Amniotic stem cell (primary cell): ENCODE results near the gene DSN1.

Source experiments
- DNase-seq: peaks from one replicate; lab custom pipeline; 2025; lab: John Stamatoyannopoulos, UW

DSN1 gene

GRCh38 chr20:36754656-36755222 lies 18.8 kb downstream of the DSN1 start:
- DNase-seq: peak; percentile 49

GRCh38 chr20:36752582-36752981 lies 21.0 kb downstream of the DSN1 start:
- no peak for DNase-seq

- peak; percentile 87 for DNase-seq
Observed at GRCh38 chr20:36745927-36746659, 27.5 kb downstream of the DSN1 start, which contains the start of gene NDRG3. Gene NDRG3, minus strand, starts transcription at chr20:36746090. Its CDS starts 24,355 bp downstream, at chr20:36721735.

GRCh38 chr20:36745234-36745926 lies 28.2 kb downstream of the DSN1 start:
- DNase-seq: no peak

- DNase-seq: no peak
Observed at GRCh38 chr20:36744764-36745191, 28.8 kb downstream of the DSN1 start.

- DNase-seq: no peak
Observed at GRCh38 chr20:36744243-36744642, 29.3 kb downstream of the DSN1 start.

GRCh38 chr20:36742558-36742957 lies 31.0 kb downstream of the DSN1 start:
- no peak for DNase-seq

- no peak for DNase-seq
Observed at GRCh38 chr20:36741072-36741471, 32.5 kb downstream of the DSN1 start.

GRCh38 chr20:36737183-36737499 lies 36.4 kb downstream of the DSN1 start:
- DNase-seq: no peak

- DNase-seq: no peak
Observed at GRCh38 chr20:36736451-36737182, 36.9 kb downstream of the DSN1 start.

GRCh38 chr20:36732456-36732855 lies 41.1 kb downstream of the DSN1 start:
- DNase-seq: no peak

- no peak for DNase-seq
Observed at GRCh38 chr20:36728986-36729385, 44.6 kb downstream of the DSN1 start.

- no peak for DNase-seq
Observed at GRCh38 chr20:36726168-36726567, 47.4 kb downstream of the DSN1 start.

- DNase-seq: no peak
Observed at GRCh38 chr20:36720510-36720909, 53.1 kb downstream of the DSN1 start.

GRCh38 chr20:36717657-36718056 lies 55.9 kb downstream of the DSN1 start:
- no peak for DNase-seq

- no peak for DNase-seq
Observed at GRCh38 chr20:36717021-36717420, 56.5 kb downstream of the DSN1 start.

- DNase-seq: no peak
Observed at GRCh38 chr20:36712775-36713174, 60.8 kb downstream of the DSN1 start.

GRCh38 chr20:36709126-36709525 lies 64.4 kb downstream of the DSN1 start:
- DNase-seq: no peak

GRCh38 chr20:36703530-36703929 lies 70.0 kb downstream of the DSN1 start:
- no peak for DNase-seq
